ENCODE measurements around the gene OR5K4.

DNA sequence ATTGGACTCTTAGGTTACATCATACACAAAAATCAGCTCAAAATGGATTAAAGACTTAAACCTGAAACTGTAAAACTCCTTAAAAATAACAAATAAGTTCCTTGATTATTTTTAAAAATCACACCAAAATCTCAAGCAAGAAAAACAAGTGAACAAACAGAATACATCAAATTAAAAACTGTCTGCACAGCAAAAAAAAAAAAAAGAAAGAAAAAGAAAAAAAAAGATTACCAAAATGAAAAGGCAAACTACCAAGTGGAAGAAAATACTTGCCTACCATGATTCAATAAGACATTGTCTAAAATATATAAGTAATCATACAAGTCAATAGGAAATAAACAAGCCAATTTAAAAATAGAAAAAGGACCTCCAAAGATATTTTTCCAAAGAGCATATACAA, 17.5 kb downstream of the OR5K4 start:
- TF ChIP-seq, protein P1, sequence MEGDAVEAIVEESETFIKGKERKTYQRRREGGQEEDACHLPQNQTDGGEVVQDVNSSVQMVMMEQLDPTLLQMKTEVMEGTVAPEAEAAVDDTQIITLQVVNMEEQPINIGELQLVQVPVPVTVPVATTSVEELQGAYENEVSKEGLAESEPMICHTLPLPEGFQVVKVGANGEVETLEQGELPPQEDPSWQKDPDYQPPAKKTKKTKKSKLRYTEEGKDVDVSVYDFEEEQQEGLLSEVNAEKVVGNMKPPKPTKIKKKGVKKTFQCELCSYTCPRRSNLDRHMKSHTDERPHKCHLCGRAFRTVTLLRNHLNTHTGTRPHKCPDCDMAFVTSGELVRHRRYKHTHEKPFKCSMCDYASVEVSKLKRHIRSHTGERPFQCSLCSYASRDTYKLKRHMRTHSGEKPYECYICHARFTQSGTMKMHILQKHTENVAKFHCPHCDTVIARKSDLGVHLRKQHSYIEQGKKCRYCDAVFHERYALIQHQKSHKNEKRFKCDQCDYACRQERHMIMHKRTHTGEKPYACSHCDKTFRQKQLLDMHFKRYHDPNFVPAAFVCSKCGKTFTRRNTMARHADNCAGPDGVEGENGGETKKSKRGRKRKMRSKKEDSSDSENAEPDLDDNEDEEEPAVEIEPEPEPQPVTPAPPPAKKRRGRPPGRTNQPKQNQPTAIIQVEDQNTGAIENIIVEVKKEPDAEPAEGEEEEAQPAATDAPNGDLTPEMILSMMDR (IDR thresholded peaks at IDR 0.05 in 4 of 5, conservative IDR thresholded peaks at IDR 0.05 in 1 of 5): no peak
- no peak for TF ChIP-seq POLR2A (IDR thresholded peaks at IDR 0.05)

All from gastrocnemius medialis (tissue), 4 donors.